Esophagus muscularis mucosa (tissue), 3 donors: ENCODE data around the gene SMCHD1.

Source experiments
- POLR2AphosphoS5 ChIP-seq, 2 donors: sonication (generic); formaldehyde crosslinking; IDR thresholded peaks; one replicate each; pipeline ENCODE4 v1.6.1; 2017; ENCODE audit warnings: antibody characterized with exemption in 2 of 2
- TF ChIP-seq, protein P1 (sequence below), 3 experiments: fragments of 200-600 bp in 2 of 3; fragments of 450-650 bp in 1 of 3; sonication (generic) in 2 of 3; IDR thresholded peaks; one replicate each; pipeline ENCODE4 v1.5.1; 2017 to 2019; ENCODE audit warnings: antibody characterized with exemption in 3 of 3, mild to moderate bottlenecking in 2 of 3, moderate library complexity in 1 of 3

DNA sequence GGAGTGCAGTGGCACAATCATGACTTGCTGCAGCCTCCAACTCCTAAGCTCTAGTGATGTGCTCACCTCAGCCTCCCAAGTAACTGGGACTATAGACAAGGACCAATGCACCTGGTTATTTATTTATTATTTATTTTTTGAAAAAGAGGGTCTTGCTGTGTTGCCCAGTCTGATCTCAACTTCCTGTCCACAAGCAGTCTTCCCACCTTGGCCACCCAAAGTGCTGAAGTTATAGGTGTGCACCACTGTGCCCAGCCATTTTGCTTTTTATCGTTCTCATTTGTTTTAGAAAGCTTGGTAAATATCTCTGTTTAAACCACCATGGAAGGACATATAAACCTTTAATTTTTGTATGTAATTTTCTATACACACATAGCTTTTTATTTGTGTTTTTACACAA, 74.2 kb downstream of the SMCHD1 start:
- no peak for TF ChIP-seq POLR2AphosphoS5 (IDR thresholded peaks at IDR 0.05)
- TF ChIP-seq, protein P1, sequence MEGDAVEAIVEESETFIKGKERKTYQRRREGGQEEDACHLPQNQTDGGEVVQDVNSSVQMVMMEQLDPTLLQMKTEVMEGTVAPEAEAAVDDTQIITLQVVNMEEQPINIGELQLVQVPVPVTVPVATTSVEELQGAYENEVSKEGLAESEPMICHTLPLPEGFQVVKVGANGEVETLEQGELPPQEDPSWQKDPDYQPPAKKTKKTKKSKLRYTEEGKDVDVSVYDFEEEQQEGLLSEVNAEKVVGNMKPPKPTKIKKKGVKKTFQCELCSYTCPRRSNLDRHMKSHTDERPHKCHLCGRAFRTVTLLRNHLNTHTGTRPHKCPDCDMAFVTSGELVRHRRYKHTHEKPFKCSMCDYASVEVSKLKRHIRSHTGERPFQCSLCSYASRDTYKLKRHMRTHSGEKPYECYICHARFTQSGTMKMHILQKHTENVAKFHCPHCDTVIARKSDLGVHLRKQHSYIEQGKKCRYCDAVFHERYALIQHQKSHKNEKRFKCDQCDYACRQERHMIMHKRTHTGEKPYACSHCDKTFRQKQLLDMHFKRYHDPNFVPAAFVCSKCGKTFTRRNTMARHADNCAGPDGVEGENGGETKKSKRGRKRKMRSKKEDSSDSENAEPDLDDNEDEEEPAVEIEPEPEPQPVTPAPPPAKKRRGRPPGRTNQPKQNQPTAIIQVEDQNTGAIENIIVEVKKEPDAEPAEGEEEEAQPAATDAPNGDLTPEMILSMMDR (IDR thresholded peaks at IDR 0.05): no peak
